Measurements from ENCODE around the gene GP5.

- no peak for TF ChIP-seq CTCF (tag by site-specific recombination; IDR thresholded peaks at IDR 0.05)
- no peak for TF ChIP-seq ZNF530 (tag by site-specific recombination; IDR thresholded peaks at IDR 0.05; ENCODE audit: low read depth)
- no peak for TF ChIP-seq ZNF654 (tag by site-specific recombination; IDR thresholded peaks at IDR 0.05; ENCODE audit: low read depth)
- no peak for TF ChIP-seq ZNF157 (tag by site-specific recombination; IDR thresholded peaks at IDR 0.05)
- TF ChIP-seq HOXA7 (CRISPR knock-in tag; IDR thresholded peaks at IDR 0.05; ENCODE audit: borderline replicate concordance): no peak
- TF ChIP-seq, protein P1, sequence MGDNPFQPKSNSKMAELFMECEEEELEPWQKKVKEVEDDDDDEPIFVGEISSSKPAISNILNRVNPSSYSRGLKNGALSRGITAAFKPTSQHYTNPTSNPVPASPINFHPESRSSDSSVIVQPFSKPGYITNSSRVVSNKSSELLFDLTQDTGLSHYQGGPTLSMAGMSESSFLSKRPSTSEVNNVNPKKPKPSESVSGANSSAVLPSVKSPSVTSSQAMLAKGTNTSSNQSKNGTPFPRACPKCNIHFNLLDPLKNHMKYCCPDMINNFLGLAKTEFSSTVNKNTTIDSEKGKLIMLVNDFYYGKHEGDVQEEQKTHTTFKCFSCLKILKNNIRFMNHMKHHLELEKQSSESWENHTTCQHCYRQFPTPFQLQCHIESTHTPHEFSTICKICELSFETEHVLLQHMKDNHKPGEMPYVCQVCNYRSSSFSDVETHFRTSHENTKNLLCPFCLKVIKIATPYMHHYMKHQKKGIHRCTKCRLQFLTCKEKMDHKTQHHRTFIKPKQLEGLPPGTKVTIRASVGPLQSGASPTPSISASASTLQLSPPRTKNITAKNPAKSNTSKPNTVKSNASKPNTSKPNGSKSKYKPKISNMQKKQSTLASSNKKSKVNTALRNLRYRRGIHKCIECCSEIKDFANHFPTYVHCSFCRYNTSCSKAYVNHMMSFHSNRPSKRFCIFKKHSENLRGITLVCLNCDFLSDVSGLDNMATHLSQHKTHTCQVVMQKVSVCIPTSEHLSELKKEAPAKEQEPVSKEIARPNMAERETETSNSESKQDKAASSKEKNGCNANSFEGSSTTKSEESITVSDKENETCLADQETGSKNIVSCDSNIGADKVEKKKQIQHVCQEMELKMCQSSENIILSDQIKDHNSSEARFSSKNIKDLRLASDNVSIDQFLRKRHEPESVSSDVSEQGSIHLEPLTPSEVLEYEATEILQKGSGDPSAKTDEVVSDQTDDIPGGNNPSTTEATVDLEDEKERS (tag by site-specific recombination; IDR thresholded peaks at IDR 0.05): no peak
- no peak for TF ChIP-seq SETDB1 (IDR thresholded peaks at IDR 0.05; ENCODE audit: insufficient read length, low read length)
- TF ChIP-seq, protein P2, sequence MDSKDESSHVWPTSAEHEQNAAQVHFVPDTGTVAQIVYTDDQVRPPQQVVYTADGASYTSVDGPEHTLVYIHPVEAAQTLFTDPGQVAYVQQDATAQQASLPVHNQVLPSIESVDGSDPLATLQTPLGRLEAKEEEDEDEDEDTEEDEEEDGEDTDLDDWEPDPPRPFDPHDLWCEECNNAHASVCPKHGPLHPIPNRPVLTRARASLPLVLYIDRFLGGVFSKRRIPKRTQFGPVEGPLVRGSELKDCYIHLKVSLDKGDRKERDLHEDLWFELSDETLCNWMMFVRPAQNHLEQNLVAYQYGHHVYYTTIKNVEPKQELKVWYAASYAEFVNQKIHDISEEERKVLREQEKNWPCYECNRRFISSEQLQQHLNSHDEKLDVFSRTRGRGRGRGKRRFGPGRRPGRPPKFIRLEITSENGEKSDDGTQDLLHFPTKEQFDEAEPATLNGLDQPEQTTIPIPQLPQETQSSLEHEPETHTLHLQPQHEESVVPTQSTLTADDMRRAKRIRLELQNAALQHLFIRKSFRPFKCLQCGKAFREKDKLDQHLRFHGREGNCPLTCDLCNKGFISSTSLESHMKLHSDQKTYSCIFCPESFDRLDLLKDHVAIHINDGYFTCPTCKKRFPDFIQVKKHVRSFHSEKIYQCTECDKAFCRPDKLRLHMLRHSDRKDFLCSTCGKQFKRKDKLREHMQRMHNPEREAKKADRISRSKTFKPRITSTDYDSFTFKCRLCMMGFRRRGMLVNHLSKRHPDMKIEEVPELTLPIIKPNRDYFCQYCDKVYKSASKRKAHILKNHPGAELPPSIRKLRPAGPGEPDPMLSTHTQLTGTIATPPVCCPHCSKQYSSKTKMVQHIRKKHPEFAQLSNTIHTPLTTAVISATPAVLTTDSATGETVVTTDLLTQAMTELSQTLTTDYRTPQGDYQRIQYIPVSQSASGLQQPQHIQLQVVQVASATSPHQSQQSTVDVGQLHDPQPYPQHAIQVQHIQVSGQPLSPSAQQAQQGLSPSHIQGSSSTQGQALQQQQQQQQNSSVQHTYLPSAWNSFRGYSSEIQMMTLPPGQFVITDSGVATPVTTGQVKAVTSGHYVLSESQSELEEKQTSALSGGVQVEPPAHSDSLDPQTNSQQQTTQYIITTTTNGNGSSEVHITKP (tag by site-specific recombination; IDR thresholded peaks at IDR 0.05): no peak
- TF ChIP-seq, protein P3, sequence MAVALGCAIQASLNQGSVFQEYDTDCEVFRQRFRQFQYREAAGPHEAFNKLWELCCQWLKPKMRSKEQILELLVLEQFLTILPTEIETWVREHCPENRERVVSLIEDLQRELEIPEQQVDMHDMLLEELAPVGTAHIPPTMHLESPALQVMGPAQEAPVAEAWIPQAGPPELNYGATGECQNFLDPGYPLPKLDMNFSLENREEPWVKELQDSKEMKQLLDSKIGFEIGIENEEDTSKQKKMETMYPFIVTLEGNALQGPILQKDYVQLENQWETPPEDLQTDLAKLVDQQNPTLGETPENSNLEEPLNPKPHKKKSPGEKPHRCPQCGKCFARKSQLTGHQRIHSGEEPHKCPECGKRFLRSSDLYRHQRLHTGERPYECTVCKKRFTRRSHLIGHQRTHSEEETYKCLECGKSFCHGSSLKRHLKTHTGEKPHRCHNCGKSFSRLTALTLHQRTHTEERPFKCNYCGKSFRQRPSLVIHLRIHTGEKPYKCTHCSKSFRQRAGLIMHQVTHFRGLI (tag by site-specific recombination; IDR thresholded peaks at IDR 0.05): no peak
- no peak for TF ChIP-seq ATF2 (tag by site-specific recombination; IDR thresholded peaks at IDR 0.05; ENCODE audit: low read depth)
- TF ChIP-seq ZNF830 (tag by site-specific recombination; IDR thresholded peaks at IDR 0.05; ENCODE audit: low read depth): no peak
Measured at GRCh38 chr3:194376241-194376560, 22.9 kb downstream of the GP5 start.
